ENCODE measurements around the gene ST7.
"Not testable (repeated sequence)": the region's sequence is repeated elsewhere in the genome, so short reads cannot be mapped to it uniquely, and the experiment has no call there.

The ST7 gene

DNA sequence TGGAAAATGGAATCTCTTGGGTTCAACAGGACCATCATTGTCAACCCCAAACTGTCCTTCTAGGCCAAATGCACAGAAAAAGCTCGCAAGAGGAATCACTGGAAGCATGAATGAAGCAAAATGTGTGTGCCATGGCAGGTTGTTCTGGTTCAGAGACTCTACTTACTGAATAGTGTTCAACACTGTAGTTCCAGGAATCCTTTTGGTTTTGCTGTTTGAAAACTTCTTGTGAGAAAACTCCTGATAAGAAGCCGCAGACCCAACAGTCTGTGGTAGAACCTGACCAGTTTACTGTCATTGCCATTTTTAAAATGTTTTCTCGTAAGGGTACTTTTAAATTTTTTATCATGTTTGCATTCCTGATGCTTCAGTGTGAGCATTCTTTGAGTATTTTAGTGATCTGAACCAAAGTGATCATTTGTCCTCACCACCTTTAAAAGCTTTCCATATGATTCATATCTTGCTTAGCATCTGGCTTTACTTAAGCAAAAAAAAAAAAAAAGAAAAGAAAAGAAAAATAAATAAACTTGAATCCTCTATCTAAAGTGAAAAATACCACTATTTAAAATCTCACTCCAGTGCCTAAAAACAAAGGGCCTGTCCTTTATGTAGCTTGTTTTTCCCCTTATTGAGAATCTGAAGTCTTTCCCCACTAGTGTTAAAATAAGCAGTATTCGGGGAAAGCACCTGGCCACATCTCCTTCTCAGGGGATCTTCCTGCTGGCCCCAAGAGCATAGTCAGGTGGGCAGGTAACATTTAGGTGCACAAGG, 277.2 kb downstream of the ST7 start:
- DNase-seq (ENCODE audit: low read depth) = no peak

GRCh38 chr7:117231047-117231359, 277.7 kb downstream of the ST7 start:
- no peak for DNase-seq (ENCODE audit: low read depth)

DNA sequence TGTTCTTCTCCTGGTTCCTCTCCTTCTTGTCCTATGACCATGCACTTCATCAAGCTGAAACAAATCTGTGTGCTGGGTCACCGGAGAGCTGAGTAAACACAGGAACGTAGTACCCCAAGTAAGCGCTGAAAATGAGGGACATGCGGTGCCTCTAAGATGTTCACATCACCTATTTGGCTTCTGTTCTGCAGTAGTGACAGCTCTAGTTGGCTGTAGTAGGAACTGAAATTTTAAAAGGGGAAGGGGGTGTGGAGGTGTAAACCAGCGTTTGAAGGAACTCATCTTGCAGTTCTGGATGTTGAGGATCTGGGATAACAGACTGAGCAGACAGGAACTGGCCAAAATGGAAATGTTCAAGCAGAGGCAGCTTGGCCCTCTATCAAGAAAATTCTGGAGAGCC, 284.3 kb downstream of the ST7 start:
- DNase-seq (ENCODE audit: low read depth) = no peak

DNA sequence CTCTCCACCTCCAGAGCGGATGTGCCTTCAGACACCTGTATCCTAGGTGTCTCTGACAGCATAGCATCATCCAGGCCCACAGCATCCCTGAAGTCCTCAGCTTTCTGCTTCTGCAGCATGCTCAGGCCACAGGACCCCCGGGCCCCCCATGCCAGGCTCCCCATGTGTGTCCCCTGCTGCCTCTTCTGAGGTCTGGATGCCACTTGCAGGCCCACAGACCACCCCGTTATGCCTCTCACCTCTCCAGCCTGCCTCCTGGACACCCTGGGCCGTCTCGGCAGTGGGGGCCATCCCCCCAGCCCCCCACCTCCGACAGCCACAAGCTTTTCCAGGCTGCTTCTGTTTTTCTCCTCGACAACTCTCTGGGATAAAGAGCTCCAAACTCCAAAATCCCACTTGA, 285.2 kb downstream of the ST7 start:
- DNase-seq (ENCODE audit: low read depth) = no peak

- no peak for DNase-seq (ENCODE audit: low read depth)
These were observed 285.6 kb downstream of the ST7 start for GRCh38 chr7:117238937-117239336.

DNA sequence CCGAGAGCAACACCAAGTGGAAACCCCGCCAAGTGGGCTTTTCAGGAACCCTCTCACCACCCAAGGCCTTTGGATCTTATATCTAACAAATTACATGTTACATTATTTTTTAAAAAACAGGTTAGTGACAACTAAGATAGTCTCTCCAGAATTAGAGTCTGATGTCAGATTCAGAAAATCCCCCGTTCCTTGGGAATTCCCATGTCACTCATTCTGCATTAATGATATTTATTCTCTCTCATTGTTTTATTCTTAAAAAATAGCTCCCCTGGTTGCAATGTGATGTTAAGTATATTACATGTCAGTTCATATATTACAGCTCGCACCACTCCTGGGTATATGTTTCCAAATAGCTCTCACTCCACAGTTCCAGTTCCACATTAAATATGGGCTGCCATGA, 287.8 kb downstream of the ST7 start:
- no peak for DNase-seq (ENCODE audit: low read depth)

GRCh38 chr7:117243390-117243789, 290.1 kb downstream of the ST7 start:
- DNase-seq (ENCODE audit: low read depth) = no peak

DNA sequence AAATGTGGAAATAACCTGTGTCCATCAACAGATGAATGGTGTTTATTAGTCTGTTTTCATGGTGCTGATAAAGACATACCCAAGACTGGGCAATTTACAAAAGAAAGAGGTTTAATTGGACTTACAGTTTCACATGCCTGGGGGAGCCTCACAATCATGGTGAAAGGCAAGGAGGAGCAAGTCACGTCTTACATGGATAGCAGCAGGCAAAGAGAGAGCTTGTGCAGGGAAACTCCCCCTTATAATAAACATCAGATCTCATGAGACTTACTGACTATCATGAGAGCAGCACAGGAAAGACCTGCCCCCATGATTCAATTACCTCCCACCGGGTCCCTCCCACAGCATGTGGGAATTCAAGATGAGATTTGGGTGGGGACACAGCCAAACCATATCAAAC, 292.4 kb downstream of the ST7 start:
- not testable (repeated sequence) for DNase-seq (ENCODE audit: low read depth)

DNA sequence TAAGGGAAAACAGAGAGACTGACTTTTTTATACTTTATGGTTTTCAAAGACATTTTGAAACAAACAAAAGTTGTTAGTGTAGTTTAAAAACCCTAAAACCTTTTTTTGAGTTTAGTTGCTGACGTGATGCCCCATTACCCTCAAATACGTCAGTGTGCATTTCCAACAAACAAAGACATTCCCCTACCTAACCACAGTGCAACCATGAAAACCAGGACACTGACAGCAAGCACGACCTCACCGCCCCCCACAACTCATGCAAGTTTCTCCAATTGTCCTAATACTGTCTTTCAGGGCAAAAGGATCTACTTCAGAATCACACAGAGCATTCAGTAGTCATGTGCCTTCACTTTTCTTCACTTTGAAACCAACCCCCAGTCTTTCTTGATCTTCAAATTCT, 294.5 kb downstream of the ST7 start:
- DNase-seq (ENCODE audit: low read depth) = no peak

DNA sequence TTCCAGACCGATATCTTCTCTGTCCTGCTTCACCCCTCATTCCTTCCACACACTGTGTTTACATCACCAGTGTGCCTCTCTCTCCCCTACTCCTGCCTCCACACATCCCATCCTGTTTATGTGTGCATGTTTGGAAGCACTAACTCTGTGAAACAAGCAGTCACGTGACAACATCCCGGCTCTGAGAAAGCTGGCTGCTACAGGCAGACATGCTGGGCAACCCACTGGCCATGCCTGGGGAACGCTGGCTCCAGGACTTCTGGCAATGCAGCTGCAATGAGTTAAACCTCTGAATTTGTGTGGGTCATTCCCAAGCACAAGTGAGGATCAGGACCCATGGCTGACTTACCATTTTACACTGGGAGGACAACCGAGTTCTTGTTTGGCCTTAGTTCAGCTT, 295.5 kb downstream of the ST7 start:
- no peak for DNase-seq (ENCODE audit: low read depth)

GRCh38 chr7:117249696-117250095, 296.4 kb downstream of the ST7 start:
- DNase-seq (ENCODE audit: low read depth) = no peak

DNA sequence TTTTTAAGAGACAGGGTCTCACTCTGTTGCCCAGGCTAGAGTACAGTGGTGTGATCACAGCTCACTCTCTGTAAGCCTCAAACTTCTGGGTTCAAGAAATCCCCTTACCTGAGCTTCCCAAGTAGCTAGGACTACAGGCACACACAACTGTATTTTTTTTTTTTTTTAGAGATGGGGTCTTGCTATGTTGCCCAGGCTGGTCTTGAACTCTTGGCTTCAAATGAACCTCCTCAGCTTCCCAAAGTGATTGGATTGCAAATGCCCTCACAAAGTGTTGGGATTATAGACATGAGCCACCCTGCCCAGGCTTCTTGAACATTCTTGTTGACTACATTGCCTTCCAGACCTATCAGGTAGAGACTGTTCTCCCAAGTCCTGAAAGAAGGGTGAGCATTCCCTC, 296.9 kb downstream of the ST7 start:
- DNase-seq (ENCODE audit: low read depth) = no peak

DNA sequence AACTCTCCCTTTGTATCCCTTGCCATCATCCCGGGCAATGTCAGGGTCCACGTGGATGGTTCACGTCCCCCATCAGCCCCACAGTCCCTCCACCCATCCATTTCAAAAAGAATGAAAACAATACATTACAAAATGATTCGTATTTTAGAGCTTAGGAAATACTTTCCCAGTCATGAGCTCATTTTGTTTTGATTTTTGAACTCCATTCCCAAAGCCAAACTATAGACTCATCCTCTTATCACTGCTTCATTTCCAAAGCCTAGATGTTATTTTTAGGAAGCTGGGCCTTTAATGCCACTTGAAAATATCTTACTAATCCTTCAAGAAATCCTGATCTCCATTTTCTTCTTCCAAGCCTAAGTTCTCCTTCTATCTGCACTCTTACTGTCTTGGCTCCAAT, 297.5 kb downstream of the ST7 start:
- no peak for DNase-seq (ENCODE audit: low read depth)

DNA sequence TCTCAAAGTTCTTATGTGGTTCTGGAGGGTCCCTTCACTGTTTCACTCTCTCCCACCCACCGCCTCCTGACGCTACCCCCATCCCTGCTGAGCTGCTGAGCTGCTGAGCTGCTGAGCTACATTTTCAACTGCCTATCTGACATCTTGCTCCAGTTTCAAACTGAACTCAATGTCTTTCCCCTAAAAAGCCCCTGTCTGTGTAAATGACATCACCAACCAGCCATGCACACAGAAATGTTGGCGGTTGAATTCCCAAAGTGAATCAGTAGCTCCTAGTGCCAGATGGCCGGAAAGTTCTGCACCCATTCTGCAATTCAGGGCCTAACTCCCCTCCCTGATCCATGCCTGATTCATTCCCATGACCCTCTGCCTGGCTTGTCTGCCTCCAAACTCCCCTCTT, 298.4 kb downstream of the ST7 start:
- DNase-seq (ENCODE audit: low read depth) = no peak

- DNase-seq (ENCODE audit: low read depth) = no peak
These were observed 306.3 kb downstream of the ST7 start for GRCh38 chr7:117259615-117260014.

- no peak for DNase-seq (ENCODE audit: low read depth)
These were observed 309.2 kb downstream of the ST7 start for GRCh38 chr7:117262546-117262945.

- DNase-seq (ENCODE audit: low read depth) = no peak
These were observed 311.4 kb downstream of the ST7 start for GRCh38 chr7:117264716-117265115.

DNA sequence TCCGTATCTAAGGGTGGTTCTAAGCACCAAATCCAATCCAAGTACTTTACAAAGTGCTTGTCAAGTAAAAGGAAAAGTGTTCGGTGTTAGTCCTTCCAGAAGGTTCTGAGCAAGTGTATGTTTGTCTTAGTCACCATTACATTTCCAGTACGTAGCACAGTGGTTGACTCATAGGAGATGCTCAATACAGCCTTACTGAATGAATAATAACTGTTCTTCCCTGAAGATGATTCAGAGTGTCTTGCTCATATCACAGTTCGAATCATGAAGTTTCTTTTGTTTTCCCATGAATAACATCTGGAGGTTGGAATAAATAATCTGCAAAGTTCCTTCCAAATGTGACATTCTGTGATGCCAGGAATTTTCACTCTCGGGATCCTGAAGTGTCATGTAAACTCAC, 316.1 kb downstream of the ST7 start:
- no peak for DNase-seq (ENCODE audit: low read depth)

GRCh38 chr7:117269886-117270285, 316.6 kb downstream of the ST7 start:
- DNase-seq (ENCODE audit: low read depth) = no peak

DNA sequence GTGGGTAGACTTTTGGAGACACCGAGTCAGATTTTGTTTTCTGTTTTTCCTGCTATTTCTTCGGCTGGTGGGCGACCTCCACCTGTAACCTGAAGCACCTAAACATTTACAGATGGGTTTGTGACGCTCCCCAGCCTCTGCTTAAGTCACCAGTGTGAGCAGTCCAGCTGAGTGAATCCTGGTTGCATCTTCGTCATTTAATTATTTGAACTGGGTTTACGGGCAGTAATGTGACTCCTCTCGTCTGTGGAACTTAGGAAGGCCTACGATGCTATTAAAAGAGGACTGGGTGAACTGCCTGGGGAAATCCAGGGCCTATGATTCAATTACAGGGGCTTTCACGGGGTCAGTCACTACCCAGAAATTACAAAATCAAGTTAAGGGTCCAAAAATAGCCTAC, 317.1 kb downstream of the ST7 start:
- no peak for DNase-seq (ENCODE audit: low read depth)

GRCh38 chr7:117271566-117271965, 318.3 kb downstream of the ST7 start:
- DNase-seq (ENCODE audit: low read depth) = no peak

GRCh38 chr7:117272017-117272759, 318.9 kb downstream of the ST7 start:
- no peak for DNase-seq (ENCODE audit: low read depth)

GRCh38 chr7:117273325-117273724, 320.0 kb downstream of the ST7 start:
- no peak for DNase-seq (ENCODE audit: low read depth)

DNA sequence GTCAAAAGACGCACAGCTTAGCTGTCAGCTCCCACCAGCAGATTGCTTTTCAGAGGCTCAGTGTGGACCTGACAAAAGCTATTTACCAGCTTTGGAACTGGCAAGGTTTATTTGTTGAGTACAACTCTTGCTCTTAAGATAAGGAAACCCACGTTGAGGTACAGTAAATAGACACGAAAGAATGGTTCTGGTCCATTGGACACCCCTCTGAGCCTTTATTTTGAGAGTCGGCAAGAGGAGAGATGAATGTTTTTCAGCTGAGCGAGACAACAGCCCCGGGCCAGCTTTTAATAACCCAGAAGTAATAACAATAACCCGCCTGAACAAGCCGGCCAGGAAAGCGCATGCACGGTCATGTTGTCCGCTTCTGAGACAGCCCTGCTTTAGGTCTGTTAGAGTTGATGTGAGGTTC, 320.5 kb downstream of the ST7 start:
- no peak for DNase-seq (ENCODE audit: low read depth)
